D721Med (cell line): Measurements from ENCODE around the gene PRR11.

ENCODE experiments used
- DNase-seq: peaks from one replicate; pipeline ENCODE4 v3.0.0; 2011; ENCODE audit warnings: low spot score; ENCODE audit not compliant: insufficient read length
- FAIRE-seq: peaks from 2 replicates; lab custom pipeline; 2011; peaks lifted over from hg19 to GRCh38; lab: Jason Lieb, UNC
- TF ChIP-seq, protein P1 (sequence below): IDR thresholded peaks from 2 replicates; pipeline ENCODE4 v1.5.1; 2012; ENCODE audit warnings: mild to moderate bottlenecking, control low read depth; ENCODE audit not compliant: insufficient read depth; ENCODE audit errors: missing control alignments

Gene PRR11

DNA sequence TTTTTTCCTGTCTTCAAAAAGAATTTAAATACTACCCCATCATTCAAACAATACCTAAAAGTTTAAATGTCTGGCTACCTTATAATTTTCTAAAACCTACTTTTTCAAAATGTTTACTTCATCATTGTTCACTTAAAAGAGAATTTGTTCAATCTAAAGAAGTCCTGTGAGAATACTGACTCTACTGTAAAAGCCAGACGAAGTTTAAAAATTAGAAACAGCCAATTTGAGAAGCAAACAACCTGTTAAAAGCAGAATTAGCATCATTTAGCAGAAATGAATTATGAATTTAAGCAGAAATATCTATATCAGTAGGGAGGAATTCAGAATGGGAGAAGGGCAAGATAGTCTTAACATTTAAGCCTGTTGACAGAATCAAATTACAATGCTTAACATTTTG is 2.6 kb upstream of the PRR11 start:
- TF ChIP-seq, protein P1, sequence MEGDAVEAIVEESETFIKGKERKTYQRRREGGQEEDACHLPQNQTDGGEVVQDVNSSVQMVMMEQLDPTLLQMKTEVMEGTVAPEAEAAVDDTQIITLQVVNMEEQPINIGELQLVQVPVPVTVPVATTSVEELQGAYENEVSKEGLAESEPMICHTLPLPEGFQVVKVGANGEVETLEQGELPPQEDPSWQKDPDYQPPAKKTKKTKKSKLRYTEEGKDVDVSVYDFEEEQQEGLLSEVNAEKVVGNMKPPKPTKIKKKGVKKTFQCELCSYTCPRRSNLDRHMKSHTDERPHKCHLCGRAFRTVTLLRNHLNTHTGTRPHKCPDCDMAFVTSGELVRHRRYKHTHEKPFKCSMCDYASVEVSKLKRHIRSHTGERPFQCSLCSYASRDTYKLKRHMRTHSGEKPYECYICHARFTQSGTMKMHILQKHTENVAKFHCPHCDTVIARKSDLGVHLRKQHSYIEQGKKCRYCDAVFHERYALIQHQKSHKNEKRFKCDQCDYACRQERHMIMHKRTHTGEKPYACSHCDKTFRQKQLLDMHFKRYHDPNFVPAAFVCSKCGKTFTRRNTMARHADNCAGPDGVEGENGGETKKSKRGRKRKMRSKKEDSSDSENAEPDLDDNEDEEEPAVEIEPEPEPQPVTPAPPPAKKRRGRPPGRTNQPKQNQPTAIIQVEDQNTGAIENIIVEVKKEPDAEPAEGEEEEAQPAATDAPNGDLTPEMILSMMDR = no peak
- FAIRE-seq (no peak), DNase-seq (no peak)

DNA sequence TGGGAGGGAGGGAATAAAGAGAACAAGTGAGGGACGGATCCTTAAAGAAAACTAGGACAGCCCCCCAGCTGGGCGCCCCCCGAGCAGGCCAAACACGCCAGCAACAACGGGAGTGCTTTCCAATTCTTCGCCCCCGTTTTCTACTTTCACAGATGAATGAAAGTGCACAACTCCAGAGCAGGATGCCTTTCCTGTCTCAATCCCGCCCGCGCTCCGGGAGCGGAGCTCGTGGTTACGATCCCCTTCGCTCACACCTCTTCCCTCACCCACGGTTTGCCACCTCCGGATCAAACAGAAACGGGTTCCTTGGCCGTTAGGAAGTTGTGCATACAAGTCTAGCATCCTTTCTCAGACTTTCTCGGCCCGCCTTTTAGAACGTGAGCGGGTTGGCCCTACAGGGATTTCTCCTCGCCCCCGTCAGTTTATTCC is 1.2 kb upstream of the PRR11 start:
- DNase-seq = no peak
- no peak for FAIRE-seq

DNA sequence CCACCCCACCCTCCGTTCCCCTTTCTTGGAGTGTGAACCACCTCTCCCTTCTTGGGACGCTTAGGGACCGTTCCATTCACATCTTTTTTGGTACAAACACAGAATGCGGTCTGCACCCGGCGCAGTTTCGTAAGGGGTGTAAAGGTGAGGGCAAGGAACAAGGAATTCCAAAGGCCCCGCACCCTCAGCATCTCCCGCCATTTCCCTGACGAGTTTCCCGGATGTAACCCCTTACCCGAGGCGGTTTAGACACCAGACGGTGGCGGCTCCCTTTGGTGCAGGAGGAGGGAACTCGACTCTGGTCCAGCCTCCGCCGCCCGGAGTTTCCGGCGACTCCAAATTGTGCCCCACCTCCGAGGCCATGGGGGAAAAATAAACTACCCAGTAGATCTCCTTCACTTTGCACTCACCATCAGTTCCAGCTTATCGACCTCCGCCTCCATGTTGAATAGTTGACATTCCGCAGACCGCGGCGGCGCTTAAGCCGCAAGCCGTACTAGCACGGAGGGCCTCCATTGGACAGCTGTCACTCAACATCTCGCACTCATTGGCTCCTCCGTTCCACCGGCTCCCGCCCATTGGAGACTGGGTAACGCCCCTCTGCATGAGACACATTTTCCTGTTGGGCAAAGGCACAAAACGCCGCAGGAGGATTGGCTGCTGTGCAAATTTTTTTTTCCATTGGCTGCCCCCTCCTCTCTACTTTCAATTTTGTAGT is 666 bp upstream of the PRR11 start, which contains the start of gene SKA2:
SKA2 (minus strand) TSS at position 466 of the 718 bp plus-strand sequence; CDS start at position 443, 23 bp downstream.
- no peak for DNase-seq
- TF ChIP-seq, protein P1 = no peak
- FAIRE-seq = peak; percentile 6

More for the DNA sequence above, 1.2 kb upstream of the PRR11 start:
- TF ChIP-seq, protein P1 = no peak

DNA sequence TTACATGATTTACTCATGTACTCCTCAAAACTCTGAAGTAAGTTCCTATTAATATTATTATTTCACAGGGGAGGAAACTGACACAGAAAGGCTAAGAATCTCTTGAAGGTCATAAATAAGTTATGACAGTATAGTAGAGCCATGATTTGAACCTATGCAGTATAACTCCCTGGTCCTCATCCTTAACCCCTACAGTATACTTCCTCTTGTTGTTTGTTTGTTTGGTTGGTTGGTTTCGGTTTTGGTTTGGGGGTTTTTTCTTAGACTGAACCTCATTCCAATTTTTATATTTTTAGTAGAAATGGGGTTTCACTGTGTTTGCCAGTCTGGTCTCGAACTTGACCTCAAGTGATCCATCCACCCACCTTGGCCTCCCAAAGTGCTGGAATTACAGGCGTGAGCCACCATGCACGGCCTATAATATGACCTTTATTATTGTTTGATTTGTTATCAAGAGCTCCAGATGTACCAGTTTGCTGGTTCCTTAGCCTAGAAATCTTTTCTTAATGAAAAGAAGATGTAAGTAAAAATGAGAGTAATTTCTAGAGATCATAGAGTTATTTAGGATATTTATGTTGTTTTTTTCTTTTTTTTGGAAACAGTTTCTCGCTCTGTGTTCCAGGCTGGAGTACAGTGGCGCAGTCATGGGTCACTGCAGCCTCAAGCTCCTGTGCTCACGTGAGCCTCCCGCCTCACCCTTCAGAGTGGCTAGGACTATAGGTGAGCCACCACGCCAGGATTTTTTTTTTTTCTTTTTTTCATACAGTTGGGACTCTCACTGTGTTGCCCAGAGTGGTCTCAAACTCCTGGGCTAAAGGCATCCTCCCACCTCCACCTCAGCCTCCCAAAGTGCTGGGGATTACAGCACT is 4.8 kb downstream of the PRR11 start:
- no peak for DNase-seq
- no peak for FAIRE-seq
- TF ChIP-seq, protein P1 = no peak

DNA sequence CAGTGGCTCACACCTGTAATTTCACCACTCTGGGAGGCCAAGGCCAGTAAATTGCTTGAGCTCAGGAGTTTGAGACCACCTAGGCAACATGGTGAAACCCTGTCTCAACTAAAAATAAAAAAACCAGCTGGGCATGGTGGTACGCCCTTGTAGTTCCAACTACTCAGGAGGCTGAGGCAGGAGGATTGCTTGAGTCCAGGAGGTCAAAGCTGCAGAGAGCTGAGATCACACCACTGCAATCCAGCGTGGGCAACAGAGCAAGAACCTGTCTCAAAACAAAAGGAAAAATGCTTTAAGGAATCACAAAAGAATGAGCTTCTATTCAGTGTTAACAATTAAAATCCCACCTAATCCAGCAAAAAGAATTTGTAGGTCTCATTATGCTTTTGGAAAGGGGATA is 5.9 kb downstream of the PRR11 start:
- DNase-seq (no peak), FAIRE-seq (no peak)
- TF ChIP-seq, protein P1 = no peak

DNA sequence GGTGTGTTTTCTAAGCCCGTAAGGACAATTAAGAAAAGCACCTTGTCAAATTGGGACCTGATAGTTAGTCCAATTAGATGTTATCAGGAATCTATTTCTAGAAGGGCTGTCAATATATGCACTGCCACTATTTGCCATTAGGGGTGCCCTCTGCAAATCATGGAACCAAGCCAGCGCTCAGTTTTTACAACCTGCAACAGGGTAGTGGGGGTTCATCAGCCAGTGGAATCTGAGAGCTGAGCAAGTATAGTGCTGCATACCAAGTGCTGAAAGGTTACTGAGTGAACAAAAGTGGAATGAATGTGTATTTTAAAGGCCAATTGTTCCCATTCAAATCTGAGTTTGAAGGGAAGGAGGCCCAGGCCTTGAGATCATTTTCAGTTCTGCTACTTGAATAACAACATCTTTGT is 10.4 kb downstream of the PRR11 start:
- no peak for FAIRE-seq
- TF ChIP-seq, protein P1 = peak; percentile 75
- no peak for DNase-seq
